Loucy (cell line): ENCODE results near the gene SCGB1D2.

Source experiments
- H2AFZ ChIP-seq: fragments of 200-600 bp; sonication (generic); 2 replicates; pipeline ENCODE4 v1.6.0; 2016; ENCODE audit warnings: antibody characterized with exemption, mild to moderate bottlenecking, low read length, moderate library complexity
- H3F3A ChIP-seq: fragments of 200-600 bp; 2 replicates; pipeline ENCODE4 v1.6.0; 2016; ENCODE audit warnings: antibody characterized with exemption, low read depth, mild to moderate bottlenecking
- H3K27me3 ChIP-seq: fragments of 200-600 bp; sonication (generic); 2 replicates; pipeline ENCODE4 v1.6.1; 2014; ENCODE audit warnings: low read length, mild to moderate bottlenecking; ENCODE audit not compliant: insufficient read depth, poor library complexity, severe bottlenecking
- H3K36me3 ChIP-seq: fragments of 200-600 bp; sonication (generic); 2 replicates; pipeline ENCODE4 v1.6.1; 2016; ENCODE audit warnings: low read length; ENCODE audit not compliant: insufficient read depth
- H3K4me1 ChIP-seq: fragments of 200-600 bp; sonication (generic); 2 replicates; pipeline ENCODE4 v1.5.1; 2014; ENCODE audit warnings: low read length, mild to moderate bottlenecking; ENCODE audit not compliant: insufficient read depth, poor library complexity, severe bottlenecking
- H3K4me2 ChIP-seq: fragments of 200-600 bp; sonication (generic); 2 replicates; pipeline ENCODE4 v1.6.0; 2014; ENCODE audit warnings: antibody characterized with exemption, low read length, low read depth, mild to moderate bottlenecking; ENCODE audit not compliant: poor library complexity, severe bottlenecking
- H3K4me3 ChIP-seq: fragments of 200-600 bp; sonication (generic); 2 replicates; pipeline ENCODE4 v1.5.1; 2014; ENCODE audit warnings: low read length, mild to moderate bottlenecking, mixed read lengths; ENCODE audit not compliant: poor library complexity, severe bottlenecking
- H3K79me2 ChIP-seq: fragments of 200-600 bp; sonication (generic); 2 replicates; pipeline ENCODE4 v1.6.1; 2014; ENCODE audit warnings: low read length; ENCODE audit not compliant: insufficient read depth
- H3K9ac ChIP-seq: fragments of 200-600 bp; sonication (generic); 2 replicates; pipeline ENCODE4 v1.6.0; 2014; ENCODE audit warnings: mild to moderate bottlenecking, low read depth, low read length, moderate library complexity; ENCODE audit not compliant: poor library complexity, severe bottlenecking
- H3K9me2 ChIP-seq: fragments of 200-600 bp; sonication (generic); replicated peaks from 2 replicates; pipeline ENCODE4 v1.6.1; 2016; ENCODE audit warnings: low read depth, low read length, mixed read lengths
- H3K9me3 ChIP-seq: fragments of 200-600 bp; sonication (generic); 2 replicates; pipeline ENCODE4 v1.6.1; 2014; ENCODE audit warnings: mild to moderate bottlenecking, antibody characterized with exemption, low read length, low read depth; ENCODE audit not compliant: insufficient read depth
- H4K20me1 ChIP-seq: fragments of 200-600 bp; sonication (generic); 2 replicates; pipeline ENCODE4 v1.6.0; 2014; ENCODE audit warnings: antibody characterized with exemption, low read length, mild to moderate bottlenecking; ENCODE audit not compliant: insufficient read depth, poor library complexity, severe bottlenecking
- EZH2phosphoT487 ChIP-seq: fragments of 200-600 bp; IDR thresholded peaks from 2 replicates; pipeline ENCODE4 v1.6.1; 2018; ENCODE audit warnings: antibody characterized with exemption, mild to moderate bottlenecking, moderate library complexity, borderline replicate concordance
- TF ChIP-seq, protein P1 (sequence below): fragments of 200-600 bp; sonication (generic); conservative IDR thresholded peaks from 2 replicates; pipeline ENCODE4 v1.5.1; 2014; ENCODE audit warnings: mild to moderate bottlenecking, antibody characterized with exemption, low read length

The SCGB1D2 gene

DNA sequence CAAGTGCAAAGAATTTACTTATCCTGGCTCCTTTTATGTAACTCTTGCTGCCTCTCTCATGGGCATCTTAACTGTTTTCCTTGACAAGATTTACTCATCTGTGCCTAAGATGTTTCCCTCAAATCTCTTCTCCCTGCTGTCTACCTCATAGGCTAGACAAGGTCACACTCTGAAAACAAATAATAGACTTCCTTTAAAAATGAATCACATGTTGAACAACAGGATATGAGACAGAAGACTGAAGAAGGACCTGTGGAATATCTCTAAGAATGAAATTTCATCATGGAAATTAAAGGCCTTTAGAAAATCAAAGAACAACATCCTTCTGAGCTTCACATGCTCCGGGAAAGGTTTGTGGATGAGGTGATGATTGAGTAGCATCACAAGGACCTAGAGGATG, 22.0 kb downstream of the SCGB1D2 start:
- H3K27me3 ChIP-seq: no peaks in the 10 kb centered on the region
- no peak overlapping the region for H3K4me2 ChIP-seq
- H3K9me3 ChIP-seq: no peaks in the 10 kb centered on the region
- TF ChIP-seq, protein P1, sequence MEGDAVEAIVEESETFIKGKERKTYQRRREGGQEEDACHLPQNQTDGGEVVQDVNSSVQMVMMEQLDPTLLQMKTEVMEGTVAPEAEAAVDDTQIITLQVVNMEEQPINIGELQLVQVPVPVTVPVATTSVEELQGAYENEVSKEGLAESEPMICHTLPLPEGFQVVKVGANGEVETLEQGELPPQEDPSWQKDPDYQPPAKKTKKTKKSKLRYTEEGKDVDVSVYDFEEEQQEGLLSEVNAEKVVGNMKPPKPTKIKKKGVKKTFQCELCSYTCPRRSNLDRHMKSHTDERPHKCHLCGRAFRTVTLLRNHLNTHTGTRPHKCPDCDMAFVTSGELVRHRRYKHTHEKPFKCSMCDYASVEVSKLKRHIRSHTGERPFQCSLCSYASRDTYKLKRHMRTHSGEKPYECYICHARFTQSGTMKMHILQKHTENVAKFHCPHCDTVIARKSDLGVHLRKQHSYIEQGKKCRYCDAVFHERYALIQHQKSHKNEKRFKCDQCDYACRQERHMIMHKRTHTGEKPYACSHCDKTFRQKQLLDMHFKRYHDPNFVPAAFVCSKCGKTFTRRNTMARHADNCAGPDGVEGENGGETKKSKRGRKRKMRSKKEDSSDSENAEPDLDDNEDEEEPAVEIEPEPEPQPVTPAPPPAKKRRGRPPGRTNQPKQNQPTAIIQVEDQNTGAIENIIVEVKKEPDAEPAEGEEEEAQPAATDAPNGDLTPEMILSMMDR: no peak
- no peak for TF ChIP-seq EZH2phosphoT487
- no peaks in the 10 kb centered on the region for H3K4me1 ChIP-seq
- no peaks in the 10 kb centered on the region for H4K20me1 ChIP-seq
- no peak overlapping the region for H3K9ac ChIP-seq
- H3K9me2 ChIP-seq: no peaks in the 10 kb centered on the region
- H3K79me2 ChIP-seq: no peaks in the 10 kb centered on the region
- H2AFZ ChIP-seq: no peak overlapping the region
- no peaks in the 10 kb centered on the region for H3K36me3 ChIP-seq
- H3K4me3 ChIP-seq: no peak overlapping the region
- no peaks in the 10 kb centered on the region for H3F3A ChIP-seq

DNA sequence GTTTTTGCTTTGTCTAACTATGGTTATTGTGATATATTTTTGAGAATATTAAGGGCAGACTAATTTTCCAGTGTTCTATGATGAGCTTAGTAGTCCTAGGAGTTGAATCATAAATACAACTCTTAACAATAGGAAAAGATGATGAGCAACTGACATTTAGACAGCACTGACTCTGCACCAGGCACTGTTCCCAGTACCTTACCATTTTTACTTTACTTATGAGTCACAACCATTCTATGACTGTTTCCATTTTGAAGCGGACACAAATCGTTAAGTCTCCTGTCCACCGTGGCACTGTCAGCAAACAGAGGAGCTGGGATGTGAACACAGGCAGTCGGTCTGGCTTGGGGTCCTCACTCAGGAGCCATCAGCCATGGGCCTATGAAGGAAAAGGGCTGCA, 24.5 kb downstream of the SCGB1D2 start:
- H4K20me1 ChIP-seq: no peaks in the 10 kb centered on the region
- no peaks in the 10 kb centered on the region for H3K9me2 ChIP-seq
- no peaks in the 10 kb centered on the region for H3K4me1 ChIP-seq
- no peak overlapping the region for H3K9ac ChIP-seq
- H3K79me2 ChIP-seq: no peaks in the 10 kb centered on the region
- no peaks in the 10 kb centered on the region for H3K9me3 ChIP-seq
- no peak overlapping the region for H2AFZ ChIP-seq
- no peaks in the 10 kb centered on the region for H3K36me3 ChIP-seq
- H3K27me3 ChIP-seq: no peaks in the 10 kb centered on the region
- H3K4me3 ChIP-seq: no peak overlapping the region
- no peaks in the 10 kb centered on the region for H3F3A ChIP-seq
- no peak overlapping the region for H3K4me2 ChIP-seq
- TF ChIP-seq, protein P1: no peak
- no peak for TF ChIP-seq EZH2phosphoT487

DNA sequence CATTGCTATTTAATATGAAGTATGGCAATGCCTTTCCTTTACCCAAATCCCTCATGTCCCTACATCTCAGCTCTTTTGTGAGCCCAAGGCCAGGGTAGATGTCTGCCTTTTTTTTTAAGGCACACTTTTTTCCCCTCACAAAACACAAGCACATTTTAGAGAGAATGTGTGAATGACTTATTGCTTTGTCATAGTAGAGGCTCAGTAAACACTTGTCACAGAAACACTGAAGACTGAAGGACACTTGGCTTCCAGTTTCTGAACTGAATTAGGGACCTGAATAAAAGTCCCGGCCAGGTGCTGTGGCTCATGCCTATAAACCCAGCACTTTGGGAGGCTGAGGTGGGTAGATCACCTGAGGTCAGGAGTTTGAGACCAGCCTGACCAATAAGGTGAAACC, 25.0 kb downstream of the SCGB1D2 start:
- H3K9me2 ChIP-seq: no peaks in the 10 kb centered on the region
- no peaks in the 10 kb centered on the region for H3K27me3 ChIP-seq
- no peaks in the 10 kb centered on the region for H3K79me2 ChIP-seq
- no peak overlapping the region for H2AFZ ChIP-seq
- no peaks in the 10 kb centered on the region for H3K4me1 ChIP-seq
- H3K4me2 ChIP-seq: no peak overlapping the region
- no peaks in the 10 kb centered on the region for H3K9me3 ChIP-seq
- H3K4me3 ChIP-seq: no peak overlapping the region
- H3K9ac ChIP-seq: no peak overlapping the region
- H3K36me3 ChIP-seq: no peaks in the 10 kb centered on the region
- H4K20me1 ChIP-seq: no peaks in the 10 kb centered on the region
- TF ChIP-seq, protein P1: no peak
- no peak for TF ChIP-seq EZH2phosphoT487
- no peaks in the 10 kb centered on the region for H3F3A ChIP-seq
